Smooth muscle cell (in vitro differentiated cells): Measurements from ENCODE around the gene SUSD2. TPM values are rescaled to one million over a fixed set of nuclear protein-coding genes. Genes with fewer than 3 reads are reported as not detected.
"Not testable (repeated sequence)": the region's sequence is repeated elsewhere in the genome, so short reads cannot be mapped to it uniquely, and the experiment has no call there.

Experiments
- DNase-seq: peaks from one replicate; lab custom pipeline; 2025; ENCODE audit not compliant: unreplicated experiment; lab: John Stamatoyannopoulos, UW
- H2AFZ ChIP-seq: fragments of 200-600 bp; sonication (generic); 2 replicates; pipeline ENCODE4 v1.6.0; 2016; ENCODE audit warnings: antibody characterized with exemption, low read depth, mild to moderate bottlenecking
- H3F3A ChIP-seq: fragments of 200-600 bp; sonication (generic); 2 replicates; pipeline ENCODE4 v1.6.0; 2017; ENCODE audit warnings: antibody characterized with exemption, low read depth
- H3K27ac ChIP-seq: fragments of 200-600 bp; sonication (generic); 2 replicates; pipeline ENCODE4 v1.5.1; 2016; ENCODE audit warnings: low read depth, mild to moderate bottlenecking
- H3K27me3 ChIP-seq: fragments of 200-600 bp; sonication (generic); 2 replicates; pipeline ENCODE4 v1.6.1; 2016; ENCODE audit warnings: low read depth, mild to moderate bottlenecking
- H3K36me3 ChIP-seq: fragments of 200-600 bp; sonication (generic); 2 replicates; pipeline ENCODE4 v1.5.1; 2016; ENCODE audit warnings: low read depth
- H3K4me1 ChIP-seq: fragments of 200-600 bp; sonication (generic); 2 replicates; pipeline ENCODE4 v1.5.1; 2016; ENCODE audit warnings: low read depth
- H3K4me2 ChIP-seq: fragments of 200-600 bp; sonication (generic); 2 replicates; pipeline ENCODE4 v1.6.0; 2016; ENCODE audit warnings: mild to moderate bottlenecking
- H3K4me3 ChIP-seq: fragments of 200-600 bp; sonication (generic); 2 replicates; pipeline ENCODE4 v1.5.1; 2016; ENCODE audit warnings: mild to moderate bottlenecking
- H3K79me2 ChIP-seq: fragments of 200-600 bp; sonication (generic); 2 replicates; pipeline ENCODE4 v1.6.0; 2016; ENCODE audit warnings: low read depth, mild to moderate bottlenecking
- H3K9ac ChIP-seq: fragments of 200-600 bp; sonication (generic); 2 replicates; pipeline ENCODE4 v1.6.0; 2016; ENCODE audit warnings: low read depth
- H3K9me3 ChIP-seq: fragments of 200-600 bp; sonication (generic); replicated peaks from 2 replicates; pipeline ENCODE4 v1.5.1; 2016; ENCODE audit warnings: low read depth
- H4K20me1 ChIP-seq: fragments of 200-600 bp; sonication (generic); 2 replicates; pipeline ENCODE4 v1.6.0; 2016; ENCODE audit warnings: low read depth
- WGBS: methylation state at CpG from one replicate; pipeline ENCODE4 v1.1.7; 2016; ENCODE audit warnings: low lambda C conversion rate; 5-methylcytosine and 5-hydroxymethylcytosine counted together
- polyA plus RNA-seq: library from polyadenylated mRNA; unstranded; fragments of >200 nt; fragmentation: Nextera tagmentation; extraction: Ambion mirVana; gene quantifications from 2 replicates; pipeline ENCODE4 v1.2.1, GENCODE V29; 2016
- total RNA-seq: library from RNA; depleted of rRNA; stranded (reverse); fragments of >200 nt; gene quantifications from 2 replicates; pipeline ENCODE4 v1.2.3, GENCODE V29; 2014
- TF ChIP-seq, protein P1 (sequence below): fragments of 200-600 bp; sonication (generic); IDR thresholded peaks from 2 replicates; pipeline ENCODE4 v1.5.1; 2017; ENCODE audit warnings: borderline replicate concordance, mild to moderate bottlenecking, antibody characterized with exemption; ENCODE audit not compliant: insufficient read depth, poor library complexity, severe bottlenecking

The SUSD2 gene
- total and polyA plus RNA-seq, 2 experiments from 2014 or later, result 1.1 to 1.2 TPM

DNA sequence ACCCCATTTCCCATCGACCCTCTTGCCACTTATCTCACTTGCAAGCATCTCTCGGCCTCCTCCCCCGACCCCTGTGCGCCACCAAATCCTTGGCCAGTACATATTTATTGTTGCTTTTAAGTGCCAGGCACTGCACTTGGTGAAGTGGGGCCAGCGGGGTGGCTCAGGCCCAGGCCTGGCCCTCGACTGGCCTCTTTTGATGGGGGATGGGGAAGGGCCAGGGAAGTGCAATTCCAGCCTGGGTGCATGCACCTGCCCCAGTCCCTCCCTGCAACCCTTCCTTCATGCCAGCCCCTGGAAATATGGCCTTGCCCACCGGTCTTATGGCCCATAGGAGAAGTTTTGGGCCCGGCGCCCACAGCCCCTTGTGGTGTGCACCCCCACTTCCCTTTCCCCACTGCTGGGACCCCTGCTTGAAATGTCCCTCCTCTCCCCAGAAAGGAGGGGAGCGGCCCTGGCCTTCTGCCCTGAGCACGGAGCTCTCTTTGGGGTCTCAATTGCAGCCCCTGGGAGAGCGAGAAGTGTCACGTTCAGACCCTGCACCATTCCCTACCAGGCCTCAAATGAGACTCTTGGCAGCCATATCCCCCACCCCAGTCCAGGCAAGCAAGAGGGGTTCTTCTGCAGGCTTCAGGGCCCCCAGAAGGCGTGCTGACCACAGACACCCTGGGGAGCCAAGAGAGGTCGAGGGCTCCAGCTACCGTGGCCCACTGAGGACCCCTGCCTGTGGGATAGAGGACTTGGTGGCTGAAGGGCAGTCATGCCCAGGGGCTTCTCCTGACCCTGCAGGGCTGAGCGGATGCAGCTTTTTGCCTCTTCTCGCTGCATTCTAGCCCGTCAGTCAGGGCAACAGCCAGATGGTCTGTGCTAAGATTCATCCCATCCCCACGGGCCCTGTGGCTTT, 961 bp downstream of the SUSD2 start:
- Histone ChIP-seq H3K4me3 (no peak overlapping the region), H3K4me2 (no peak overlapping the region), H3K79me2 (no peaks in the 10 kb centered on the region), H3K9ac (no peak overlapping the region), H3F3A (no peaks in the 10 kb centered on the region), H3K4me1 (peaks cover 3% of the 10 kb centered on the region), H3K27me3 (no peaks in the 10 kb centered on the region), H3K36me3 (no peaks in the 10 kb centered on the region), H3K9me3 (no peaks in the 10 kb centered on the region), H4K20me1 (no peaks in the 10 kb centered on the region), H3K27ac (no peak overlapping the region), H2AFZ (no peak overlapping the region)
- no peak for DNase-seq
- 84% methylated on average over 20 of the region's 20 CpGs for WGBS
- TF ChIP-seq, protein P1, sequence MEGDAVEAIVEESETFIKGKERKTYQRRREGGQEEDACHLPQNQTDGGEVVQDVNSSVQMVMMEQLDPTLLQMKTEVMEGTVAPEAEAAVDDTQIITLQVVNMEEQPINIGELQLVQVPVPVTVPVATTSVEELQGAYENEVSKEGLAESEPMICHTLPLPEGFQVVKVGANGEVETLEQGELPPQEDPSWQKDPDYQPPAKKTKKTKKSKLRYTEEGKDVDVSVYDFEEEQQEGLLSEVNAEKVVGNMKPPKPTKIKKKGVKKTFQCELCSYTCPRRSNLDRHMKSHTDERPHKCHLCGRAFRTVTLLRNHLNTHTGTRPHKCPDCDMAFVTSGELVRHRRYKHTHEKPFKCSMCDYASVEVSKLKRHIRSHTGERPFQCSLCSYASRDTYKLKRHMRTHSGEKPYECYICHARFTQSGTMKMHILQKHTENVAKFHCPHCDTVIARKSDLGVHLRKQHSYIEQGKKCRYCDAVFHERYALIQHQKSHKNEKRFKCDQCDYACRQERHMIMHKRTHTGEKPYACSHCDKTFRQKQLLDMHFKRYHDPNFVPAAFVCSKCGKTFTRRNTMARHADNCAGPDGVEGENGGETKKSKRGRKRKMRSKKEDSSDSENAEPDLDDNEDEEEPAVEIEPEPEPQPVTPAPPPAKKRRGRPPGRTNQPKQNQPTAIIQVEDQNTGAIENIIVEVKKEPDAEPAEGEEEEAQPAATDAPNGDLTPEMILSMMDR, result peak; percentile 5

- not testable (repeated sequence) for H3K27me3 ChIP-seq, H3K9me3 ChIP-seq, H3K9ac ChIP-seq, H3F3A ChIP-seq, DNase-seq, H3K36me3 ChIP-seq, H3K4me2 ChIP-seq, H3K4me3 ChIP-seq, H3K79me2 ChIP-seq, H4K20me1 ChIP-seq, H2AFZ ChIP-seq, H3K27ac ChIP-seq, H3K4me1 ChIP-seq
- WGBS, result 95% methylated on average over 11 of the region's 11 CpGs
Measured at GRCh38 chr22:24182900-24183246, 1.6 kb downstream of the SUSD2 start.

DNA sequence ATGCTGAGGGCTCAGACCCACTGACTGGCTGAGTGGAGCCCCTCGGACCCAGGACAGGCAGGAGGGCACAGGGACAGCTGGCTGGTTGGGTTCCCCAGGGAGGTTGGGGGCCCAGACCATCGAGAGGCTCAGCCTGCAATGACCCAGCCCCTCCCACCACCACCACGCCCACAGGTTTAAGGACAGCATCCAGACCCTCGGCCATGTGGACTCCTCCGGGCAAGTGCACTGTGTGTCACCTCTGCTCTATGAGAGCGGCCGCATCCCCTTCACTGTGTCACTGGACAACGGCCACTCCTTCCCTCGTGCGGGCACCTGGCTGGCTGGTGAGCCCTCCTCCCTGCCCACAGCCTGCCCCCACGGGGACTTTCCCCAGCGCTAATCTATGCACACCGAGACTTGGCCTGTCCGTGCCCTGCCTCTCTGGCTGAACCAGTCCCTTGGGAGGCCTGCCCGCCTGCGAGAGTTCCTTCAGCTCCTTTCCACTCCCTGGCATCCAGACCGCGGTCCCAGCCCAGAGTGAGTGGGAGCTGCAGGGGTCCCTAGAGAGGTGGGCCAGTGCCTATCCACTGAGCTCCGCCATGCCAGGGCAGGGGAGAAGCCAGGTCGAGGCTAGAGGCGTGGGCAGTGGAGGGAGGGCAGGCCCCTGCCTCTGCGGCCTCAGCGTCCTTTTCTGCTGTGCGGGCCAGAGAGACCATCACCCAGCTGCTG, 2.2 kb downstream of the SUSD2 start:
- DNase-seq, result no peak
- WGBS, result 95% methylated on average over 24 of the region's 24 CpGs

More for the DNA sequence above, 2.2 kb downstream of the SUSD2 start:
- Histone ChIP-seq H3K27ac (no peak overlapping the region), H3K27me3 (no peaks in the 10 kb centered on the region), H2AFZ (no peak overlapping the region), H3K79me2 (no peaks in the 10 kb centered on the region), H4K20me1 (no peaks in the 10 kb centered on the region), H3K36me3 (no peaks in the 10 kb centered on the region), H3K4me3 (no peak overlapping the region), H3K9ac (no peak overlapping the region), H3F3A (no peaks in the 10 kb centered on the region), H3K4me1 (peaks cover 3% of the 10 kb centered on the region), H3K4me2 (no peak overlapping the region), H3K9me3 (no peaks in the 10 kb centered on the region)
- TF ChIP-seq, protein P1, result no peak
